ENCODE results near the gene PSMA8. TPM values are rescaled to one million over a fixed set of nuclear protein-coding genes. Genes with fewer than 3 reads are reported as not detected.
"Not testable (repeated sequence)": the region's sequence is repeated elsewhere in the genome, so short reads cannot be mapped to it uniquely, and the experiment has no call there.

The PSMA8 gene
- total RNA-seq, 1 donor from 2014 or later = not detected

- H3K9me3 ChIP-seq (ENCODE audit: control insufficient read depth in 3 of 3, low read length in 3 of 3); H3K4me1 ChIP-seq (ENCODE audit: control insufficient read depth in 3 of 3, insufficient read depth in 3 of 3, low read length in 3 of 3); H3K27me3 ChIP-seq (ENCODE audit: control insufficient read depth in 3 of 3, insufficient read depth in 3 of 3, low read length in 3 of 3); H3K9ac ChIP-seq (ENCODE audit: low read depth in 1 of 3, low read length in 3 of 3); H3K4me3 ChIP-seq (ENCODE audit: low read length in 3 of 3); H3K36me3 ChIP-seq (ENCODE audit: control insufficient read depth in 3 of 3, insufficient read depth in 3 of 3, low read length in 3 of 3); H3K27ac ChIP-seq (ENCODE audit: low read depth, low read length): not testable (repeated sequence)
Measured at GRCh38 chr18:26202001-26202400, 68.3 kb downstream of the PSMA8 start.

GRCh38 chr18:26205318-26205717 lies 71.6 kb downstream of the PSMA8 start:
- Histone ChIP-seq H3K9me3 (ENCODE audit: control insufficient read depth in 3 of 3, low read length in 3 of 3) (no peaks in the 10 kb centered on the region), H3K9ac (ENCODE audit: low read depth in 1 of 3, low read length in 3 of 3) (no peak overlapping the region), H3K36me3 (ENCODE audit: control insufficient read depth in 3 of 3, insufficient read depth in 3 of 3, low read length in 3 of 3) (no peaks in the 10 kb centered on the region), H3K4me1 (ENCODE audit: control insufficient read depth in 3 of 3, insufficient read depth in 3 of 3, low read length in 3 of 3) (no peaks in the 10 kb centered on the region), H3K27ac (ENCODE audit: low read depth, low read length) (no peak overlapping the region), H3K27me3 (ENCODE audit: control insufficient read depth in 3 of 3, insufficient read depth in 3 of 3, low read length in 3 of 3) (no peaks in the 10 kb centered on the region), H3K4me3 (ENCODE audit: low read length in 3 of 3) (no peak overlapping the region)

- H3K27ac ChIP-seq (ENCODE audit: low read depth, low read length) = no peak overlapping the region
- no peaks in the 10 kb centered on the region for H3K4me1 ChIP-seq (ENCODE audit: control insufficient read depth in 3 of 3, insufficient read depth in 3 of 3, low read length in 3 of 3)
- no peaks in the 10 kb centered on the region for H3K9me3 ChIP-seq (ENCODE audit: control insufficient read depth in 3 of 3, low read length in 3 of 3)
- H3K9ac ChIP-seq (ENCODE audit: low read depth in 1 of 3, low read length in 3 of 3) = no peak overlapping the region
- H3K4me3 ChIP-seq (ENCODE audit: low read length in 3 of 3) = no peak overlapping the region
- H3K36me3 ChIP-seq (ENCODE audit: control insufficient read depth in 3 of 3, insufficient read depth in 3 of 3, low read length in 3 of 3) = no peaks in the 10 kb centered on the region
- H3K27me3 ChIP-seq (ENCODE audit: control insufficient read depth in 3 of 3, insufficient read depth in 3 of 3, low read length in 3 of 3) = no peaks in the 10 kb centered on the region
Measured at GRCh38 chr18:26206488-26206887, 72.8 kb downstream of the PSMA8 start.

- no peaks in the 10 kb centered on the region for H3K4me1 ChIP-seq (ENCODE audit: control insufficient read depth in 3 of 3, insufficient read depth in 3 of 3, low read length in 3 of 3)
- no peak overlapping the region for H3K27ac ChIP-seq (ENCODE audit: low read depth, low read length)
- H3K4me3 ChIP-seq (ENCODE audit: low read length in 3 of 3) = no peak overlapping the region
- H3K9ac ChIP-seq (ENCODE audit: low read depth in 1 of 3, low read length in 3 of 3) = no peak overlapping the region
- no peaks in the 10 kb centered on the region for H3K9me3 ChIP-seq (ENCODE audit: control insufficient read depth in 3 of 3, low read length in 3 of 3)
- H3K36me3 ChIP-seq (ENCODE audit: control insufficient read depth in 3 of 3, insufficient read depth in 3 of 3, low read length in 3 of 3) = no peaks in the 10 kb centered on the region
- no peaks in the 10 kb centered on the region for H3K27me3 ChIP-seq (ENCODE audit: control insufficient read depth in 3 of 3, insufficient read depth in 3 of 3, low read length in 3 of 3)
Measured at GRCh38 chr18:26207937-26208336, 74.3 kb downstream of the PSMA8 start.

- no peak overlapping the region for H3K27ac ChIP-seq (ENCODE audit: low read depth, low read length)
- H3K9ac ChIP-seq (ENCODE audit: low read depth in 1 of 3, low read length in 3 of 3) = no peak overlapping the region
- no peaks in the 10 kb centered on the region for H3K4me1 ChIP-seq (ENCODE audit: control insufficient read depth in 3 of 3, insufficient read depth in 3 of 3, low read length in 3 of 3)
- no peaks in the 10 kb centered on the region for H3K36me3 ChIP-seq (ENCODE audit: control insufficient read depth in 3 of 3, insufficient read depth in 3 of 3, low read length in 3 of 3)
- no peak overlapping the region for H3K4me3 ChIP-seq (ENCODE audit: low read length in 3 of 3)
- no peaks in the 10 kb centered on the region for H3K27me3 ChIP-seq (ENCODE audit: control insufficient read depth in 3 of 3, insufficient read depth in 3 of 3, low read length in 3 of 3)
- no peaks in the 10 kb centered on the region for H3K9me3 ChIP-seq (ENCODE audit: control insufficient read depth in 3 of 3, low read length in 3 of 3)
Measured at GRCh38 chr18:26208977-26209376, 75.3 kb downstream of the PSMA8 start.

GRCh38 chr18:26210147-26210546 lies 76.5 kb downstream of the PSMA8 start:
- Histone ChIP-seq H3K27ac (ENCODE audit: low read depth, low read length) (no peak overlapping the region), H3K9me3 (ENCODE audit: control insufficient read depth in 3 of 3, low read length in 3 of 3) (no peaks in the 10 kb centered on the region), H3K9ac (ENCODE audit: low read depth in 1 of 3, low read length in 3 of 3) (no peak overlapping the region), H3K36me3 (ENCODE audit: control insufficient read depth in 3 of 3, insufficient read depth in 3 of 3, low read length in 3 of 3) (no peaks in the 10 kb centered on the region), H3K27me3 (ENCODE audit: control insufficient read depth in 3 of 3, insufficient read depth in 3 of 3, low read length in 3 of 3) (no peaks in the 10 kb centered on the region), H3K4me3 (ENCODE audit: low read length in 3 of 3) (no peak overlapping the region), H3K4me1 (ENCODE audit: control insufficient read depth in 3 of 3, insufficient read depth in 3 of 3, low read length in 3 of 3) (no peaks in the 10 kb centered on the region)

GRCh38 chr18:26215247-26215970 lies 81.7 kb downstream of the PSMA8 start:
- no peaks in the 10 kb centered on the region for H3K27me3 ChIP-seq (ENCODE audit: control insufficient read depth in 3 of 3, insufficient read depth in 3 of 3, low read length in 3 of 3)
- no peak overlapping the region for H3K9ac ChIP-seq (ENCODE audit: low read depth in 1 of 3, low read length in 3 of 3)
- H3K9me3 ChIP-seq (ENCODE audit: control insufficient read depth in 3 of 3, low read length in 3 of 3) = no peaks in the 10 kb centered on the region
- no peaks in the 10 kb centered on the region for H3K4me1 ChIP-seq (ENCODE audit: control insufficient read depth in 3 of 3, insufficient read depth in 3 of 3, low read length in 3 of 3)
- H3K36me3 ChIP-seq (ENCODE audit: control insufficient read depth in 3 of 3, insufficient read depth in 3 of 3, low read length in 3 of 3) = no peaks in the 10 kb centered on the region
- H3K27ac ChIP-seq (ENCODE audit: low read depth, low read length) = no peak overlapping the region
- no peak overlapping the region for H3K4me3 ChIP-seq (ENCODE audit: low read length in 3 of 3)

- Histone ChIP-seq H3K4me3 (ENCODE audit: low read length in 3 of 3) (peak overlapping the region in 1 of 3 donors; percentile 90), H3K27ac (ENCODE audit: low read depth, low read length) (peak overlapping the region; percentile 77), H3K9ac (ENCODE audit: low read depth in 1 of 3, low read length in 3 of 3) (peak overlapping the region in 1 of 3 donors; percentile 87)
Measured at GRCh38 chr18:26225022-26225693, 91.5 kb downstream of the PSMA8 start.

GRCh38 chr18:26225915-26226228 lies 92.2 kb downstream of the PSMA8 start:
- Histone ChIP-seq H3K27ac (ENCODE audit: low read depth, low read length) (peak overlapping the region; percentile 77), H3K36me3 (ENCODE audit: control insufficient read depth in 3 of 3, insufficient read depth in 3 of 3, low read length in 3 of 3) (no peaks in the 10 kb centered on the region), H3K4me1 (ENCODE audit: control insufficient read depth in 3 of 3, insufficient read depth in 3 of 3, low read length in 3 of 3) (peaks cover 4 to 12% (median 9%) of the 10 kb centered on the region in 3 donors), H3K9ac (ENCODE audit: low read depth in 1 of 3, low read length in 3 of 3) (peak overlapping the region; percentile 82 to 87 (median 83)), H3K27me3 (ENCODE audit: control insufficient read depth in 3 of 3, insufficient read depth in 3 of 3, low read length in 3 of 3) (no peaks in the 10 kb centered on the region), H3K4me3 (ENCODE audit: low read length in 3 of 3) (peak overlapping the region; percentile 86 to 92 (median 90)), H3K9me3 (ENCODE audit: control insufficient read depth in 3 of 3, low read length in 3 of 3) (no peaks in the 10 kb centered on the region)

More at GRCh38 chr18:26225022-26225693, 91.5 kb downstream of the PSMA8 start:
- no peaks in the 10 kb centered on the region for H3K9me3 ChIP-seq (ENCODE audit: control insufficient read depth in 3 of 3, low read length in 3 of 3)
- H3K36me3 ChIP-seq (ENCODE audit: control insufficient read depth in 3 of 3, insufficient read depth in 3 of 3, low read length in 3 of 3) = no peaks in the 10 kb centered on the region
- H3K4me1 ChIP-seq (ENCODE audit: control insufficient read depth in 3 of 3, insufficient read depth in 3 of 3, low read length in 3 of 3) = peaks cover 4 to 12% (median 9%) of the 10 kb centered on the region in 3 donors
- H3K27me3 ChIP-seq (ENCODE audit: control insufficient read depth in 3 of 3, insufficient read depth in 3 of 3, low read length in 3 of 3) = no peaks in the 10 kb centered on the region

- H3K27me3 ChIP-seq (ENCODE audit: control insufficient read depth in 3 of 3, insufficient read depth in 3 of 3, low read length in 3 of 3) = no peaks in the 10 kb centered on the region
- H3K9ac ChIP-seq (ENCODE audit: low read depth in 1 of 3, low read length in 3 of 3) = peak within 1 kb of the TSS; percentile 82 to 87 (median 85)
- H3K4me3 ChIP-seq (ENCODE audit: low read length in 3 of 3) = peak within 1 kb of the TSS; percentile 86 to 92 (median 90)
- H3K27ac ChIP-seq (ENCODE audit: low read depth, low read length) = peak within 1 kb of the TSS; percentile 77
- peaks cover 4 to 12% (median 9%) of the 10 kb centered on the region in 3 donors for H3K4me1 ChIP-seq (ENCODE audit: control insufficient read depth in 3 of 3, insufficient read depth in 3 of 3, low read length in 3 of 3)
- no peaks in the 10 kb centered on the region for H3K36me3 ChIP-seq (ENCODE audit: control insufficient read depth in 3 of 3, insufficient read depth in 3 of 3, low read length in 3 of 3)
- H3K9me3 ChIP-seq (ENCODE audit: control insufficient read depth in 3 of 3, low read length in 3 of 3) = no peaks in the 10 kb centered on the region
Measured at GRCh38 chr18:26226229-26227050, 92.8 kb downstream of the PSMA8 start, which contains the start of gene TAF4B. TAF4B (plus strand) TSS chr18:26226445; CDS start chr18:26226934, 489 bp downstream.

Measured in skeletal muscle tissue (tissue), 4 donors.